K562 (cell line): ENCODE results near the gene TLR8. TPM values are rescaled to one million over a fixed set of nuclear protein-coding genes. Genes with fewer than 3 reads are reported as not detected.

Source experiments
- ARNT ChIP-seq, 2 experiments: fragments of 450-650 bp; IDR thresholded peaks; 2 replicates each; pipeline ENCODE4 v1.6.1; 2016; ENCODE audit warnings: mild to moderate bottlenecking in 1 of 2
- CBFB ChIP-seq: sonication (generic); formaldehyde crosslinking; IDR thresholded peaks from 2 replicates; pipeline ENCODE4 v1.4.0; 2020; ENCODE audit warnings: mild to moderate bottlenecking, missing genetic modification reagents
- CBX3 ChIP-seq, 2 experiments: IDR thresholded peaks; 1 replicate in 1 of 2; 2 replicates in 1 of 2; pipeline ENCODE4 v1.6.1; 2012; ENCODE audit warnings: inconsistent platforms in 2 of 2, low read length in 2 of 2, borderline replicate concordance in 1 of 2, control low read depth in 1 of 2
- ELF1 ChIP-seq: fragments of 200-800 bp; sonication (Bioruptor generic); IDR thresholded peaks from 2 replicates; pipeline ENCODE4 v1.6.1; 2016; ENCODE audit warnings: missing genetic modification characterization, missing compliant biosample characterization
- L3MBTL2 ChIP-seq: fragments of 450-650 bp; IDR thresholded peaks from 2 replicates; pipeline ENCODE4 v1.6.1; 2016; ENCODE audit warnings: mild to moderate bottlenecking, moderate library complexity
- RBM39 ChIP-seq: fragments of 200-400 bp; formaldehyde crosslinking; optimal IDR thresholded peaks from 2 replicates; pipeline ENCODE3; 2018; ENCODE audit warnings: low read depth, low read length
- SOX6 ChIP-seq: fragments of 450-650 bp; IDR thresholded peaks from 2 replicates; pipeline ENCODE4 v1.6.1; 2014; ENCODE audit warnings: mild to moderate bottlenecking
- SP1 ChIP-seq: sonication (generic); formaldehyde crosslinking; IDR thresholded peaks from 2 replicates; pipeline ENCODE4 v1.8.1; 2022; ENCODE audit warnings: mild to moderate bottlenecking, missing genetic modification reagents
- SREBF2 ChIP-seq: sonication (generic); formaldehyde crosslinking; IDR thresholded peaks from 2 replicates; pipeline ENCODE4 v1.4.0; 2020; ENCODE audit warnings: mild to moderate bottlenecking, missing genetic modification reagents
- STAG1 ChIP-seq: sonication (generic); formaldehyde crosslinking; IDR thresholded peaks from 2 replicates; pipeline ENCODE4 v1.5.0; 2020; ENCODE audit warnings: missing genetic modification reagents, borderline replicate concordance
- TRIM28 ChIP-seq: fragments of 450-650 bp; IDR thresholded peaks from 2 replicates; pipeline ENCODE4 v1.6.1; 2017
- ZNF76 ChIP-seq: fragments of 250-450 bp; sonication (Bioruptor Pico); IDR thresholded peaks from 2 replicates; pipeline ENCODE4 v1.4.0; 2020; ENCODE audit warnings: mild to moderate bottlenecking, moderate library complexity, borderline replicate concordance
- polyA plus RNA-seq, 8 experiments: library from polyadenylated mRNA; depleted of rRNA in 4 of 8; stranded (reverse) in 5 of 8; unstranded in 3 of 8; fragments of >200 nt; fragmentation: Nextera tagmentation in 2 of 8; fragmentation: Illumina TruSeq in 1 of 8; extraction: Ambion mirVana in 2 of 8; extraction: Trizol in 1 of 8; gene quantifications; 2 replicates each; pipeline versions ENCODE4 v1.2.1 to v1.2.3, GENCODE V29; 2011 to 2014; ENCODE audit warnings: inconsistent platforms in 1 of 8, missing spikeins in 1 of 8
- total RNA-seq, 7 experiments: library from RNA; depleted of rRNA in 6 of 7; stranded (reverse); fragments of >200 nt in 6 of 7; fragmentation: Illumina TruSeq in 2 of 7; extraction: Trizol in 2 of 7; gene quantifications; 2 replicates each; pipeline versions ENCODE4 v1.2.1 to v1.2.3, GENCODE V29; 2011 to 2021; ENCODE audit warnings: low replicate concordance in 1 of 7
- TF ChIP-seq, protein P1 (sequence below): fragments of 450-650 bp; IDR thresholded peaks from 2 replicates; pipeline ENCODE4 v1.7.0; 2016; ENCODE audit warnings: borderline replicate concordance
- TF ChIP-seq, protein P2 (sequence below), 2 experiments: fragments of 450-650 bp; IDR thresholded peaks; 2 replicates each; pipeline ENCODE4 v1.6.1; 2018; ENCODE audit warnings: mild to moderate bottlenecking in 2 of 2, low read depth in 1 of 2; ENCODE audit not compliant: partially characterized antibody in 2 of 2
- TF ChIP-seq, protein P3 (sequence below): IDR thresholded peaks from 2 replicates; pipeline ENCODE4 v1.6.1; 2014; ENCODE audit warnings: antibody characterized with exemption
- TF ChIP-seq, protein P4 (sequence below): fragments of 250-450 bp; sonication (Bioruptor Pico); IDR thresholded peaks from 2 replicates; pipeline ENCODE4 v1.8.0; 2022; ENCODE audit warnings: inconsistent platforms, mild to moderate bottlenecking, moderate library complexity, borderline replicate concordance
- TF ChIP-seq, protein P5 (sequence below), 2 experiments: fragments of 450-650 bp in 1 of 2; sonication (generic) in 1 of 2; formaldehyde crosslinking in 1 of 2; IDR thresholded peaks in 1 of 2; conservative IDR thresholded peaks in 1 of 2; 2 replicates each; pipeline versions ENCODE4 v1.6.1 to v1.8.1; 2016 to 2023; ENCODE audit warnings: mild to moderate bottlenecking in 2 of 2, moderate library complexity in 2 of 2, inconsistent platforms in 1 of 2, missing genetic modification reagents in 1 of 2

The TLR8 gene
- total and polyA plus RNA-seq, 9 of the 15 experiments (the other 6 are each of a cell fraction or from before 2014, with no cell fraction given) = not detected

DNA sequence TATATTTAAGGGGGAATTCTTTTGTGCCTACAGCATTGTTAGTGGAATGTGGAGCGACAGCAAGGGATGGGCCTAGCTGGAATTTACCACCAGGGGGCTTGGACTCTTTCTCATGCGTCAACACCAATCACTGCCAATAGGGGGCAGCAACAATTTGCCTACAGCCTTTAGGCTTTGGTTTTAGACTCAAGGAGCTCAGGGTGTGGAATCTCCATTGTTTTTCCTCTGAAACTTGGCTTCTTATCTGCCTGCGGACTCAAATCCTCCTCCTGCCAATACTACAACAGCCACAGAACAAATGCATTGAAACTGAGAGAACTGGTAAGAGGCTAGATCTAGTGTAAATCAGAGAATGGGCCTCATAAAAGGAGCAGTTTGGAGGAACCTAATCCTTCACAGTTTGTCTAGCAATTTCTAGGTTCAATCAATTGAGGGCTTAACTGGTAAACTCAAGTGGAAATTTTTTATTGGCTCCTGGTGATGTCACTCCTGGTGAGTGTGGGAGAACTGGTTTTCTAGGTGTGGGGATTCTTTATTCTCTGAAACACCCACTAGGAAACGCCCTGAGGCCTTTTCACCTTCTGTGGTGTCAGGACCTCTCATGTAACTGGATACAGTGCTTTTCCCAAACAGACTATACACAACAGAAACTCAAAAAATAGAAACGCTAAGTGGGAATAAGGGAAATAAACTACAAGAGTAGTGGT is 40.6 kb downstream of the TLR8 start (continued):
- TF ChIP-seq, protein P1, sequence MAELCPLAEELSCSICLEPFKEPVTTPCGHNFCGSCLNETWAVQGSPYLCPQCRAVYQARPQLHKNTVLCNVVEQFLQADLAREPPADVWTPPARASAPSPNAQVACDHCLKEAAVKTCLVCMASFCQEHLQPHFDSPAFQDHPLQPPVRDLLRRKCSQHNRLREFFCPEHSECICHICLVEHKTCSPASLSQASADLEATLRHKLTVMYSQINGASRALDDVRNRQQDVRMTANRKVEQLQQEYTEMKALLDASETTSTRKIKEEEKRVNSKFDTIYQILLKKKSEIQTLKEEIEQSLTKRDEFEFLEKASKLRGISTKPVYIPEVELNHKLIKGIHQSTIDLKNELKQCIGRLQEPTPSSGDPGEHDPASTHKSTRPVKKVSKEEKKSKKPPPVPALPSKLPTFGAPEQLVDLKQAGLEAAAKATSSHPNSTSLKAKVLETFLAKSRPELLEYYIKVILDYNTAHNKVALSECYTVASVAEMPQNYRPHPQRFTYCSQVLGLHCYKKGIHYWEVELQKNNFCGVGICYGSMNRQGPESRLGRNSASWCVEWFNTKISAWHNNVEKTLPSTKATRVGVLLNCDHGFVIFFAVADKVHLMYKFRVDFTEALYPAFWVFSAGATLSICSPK = no peak
- TF ChIP-seq SOX6 = peak; percentile 70
- TF ChIP-seq, protein P2, sequence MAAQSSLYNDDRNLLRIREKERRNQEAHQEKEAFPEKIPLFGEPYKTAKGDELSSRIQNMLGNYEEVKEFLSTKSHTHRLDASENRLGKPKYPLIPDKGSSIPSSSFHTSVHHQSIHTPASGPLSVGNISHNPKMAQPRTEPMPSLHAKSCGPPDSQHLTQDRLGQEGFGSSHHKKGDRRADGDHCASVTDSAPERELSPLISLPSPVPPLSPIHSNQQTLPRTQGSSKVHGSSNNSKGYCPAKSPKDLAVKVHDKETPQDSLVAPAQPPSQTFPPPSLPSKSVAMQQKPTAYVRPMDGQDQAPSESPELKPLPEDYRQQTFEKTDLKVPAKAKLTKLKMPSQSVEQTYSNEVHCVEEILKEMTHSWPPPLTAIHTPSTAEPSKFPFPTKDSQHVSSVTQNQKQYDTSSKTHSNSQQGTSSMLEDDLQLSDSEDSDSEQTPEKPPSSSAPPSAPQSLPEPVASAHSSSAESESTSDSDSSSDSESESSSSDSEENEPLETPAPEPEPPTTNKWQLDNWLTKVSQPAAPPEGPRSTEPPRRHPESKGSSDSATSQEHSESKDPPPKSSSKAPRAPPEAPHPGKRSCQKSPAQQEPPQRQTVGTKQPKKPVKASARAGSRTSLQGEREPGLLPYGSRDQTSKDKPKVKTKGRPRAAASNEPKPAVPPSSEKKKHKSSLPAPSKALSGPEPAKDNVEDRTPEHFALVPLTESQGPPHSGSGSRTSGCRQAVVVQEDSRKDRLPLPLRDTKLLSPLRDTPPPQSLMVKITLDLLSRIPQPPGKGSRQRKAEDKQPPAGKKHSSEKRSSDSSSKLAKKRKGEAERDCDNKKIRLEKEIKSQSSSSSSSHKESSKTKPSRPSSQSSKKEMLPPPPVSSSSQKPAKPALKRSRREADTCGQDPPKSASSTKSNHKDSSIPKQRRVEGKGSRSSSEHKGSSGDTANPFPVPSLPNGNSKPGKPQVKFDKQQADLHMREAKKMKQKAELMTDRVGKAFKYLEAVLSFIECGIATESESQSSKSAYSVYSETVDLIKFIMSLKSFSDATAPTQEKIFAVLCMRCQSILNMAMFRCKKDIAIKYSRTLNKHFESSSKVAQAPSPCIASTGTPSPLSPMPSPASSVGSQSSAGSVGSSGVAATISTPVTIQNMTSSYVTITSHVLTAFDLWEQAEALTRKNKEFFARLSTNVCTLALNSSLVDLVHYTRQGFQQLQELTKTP (IDR thresholded peaks at IDR 0.05; ENCODE audit: low read depth in 1 of 2, partially characterized antibody in 2 of 2) = peak in 1 of 2 experiments; percentile 50
- TF ChIP-seq ARNT (IDR thresholded peaks at IDR 0.05) = peak in 1 of 2 experiments; percentile 45; a peak in 1 of 4 replicates
- peak; percentile 28; the same call in 1 of the 2 replicates for TF ChIP-seq STAG1 (CRISPR knock-in tag)
- no peak; the same call in 1 of the 2 replicates for TF ChIP-seq SP1
- TF ChIP-seq TRIM28 = no peak
- TF ChIP-seq SREBF2 = no peak
- peak; percentile 12; the same call in 1 of the 2 replicates for TF ChIP-seq L3MBTL2
- TF ChIP-seq, protein P3, sequence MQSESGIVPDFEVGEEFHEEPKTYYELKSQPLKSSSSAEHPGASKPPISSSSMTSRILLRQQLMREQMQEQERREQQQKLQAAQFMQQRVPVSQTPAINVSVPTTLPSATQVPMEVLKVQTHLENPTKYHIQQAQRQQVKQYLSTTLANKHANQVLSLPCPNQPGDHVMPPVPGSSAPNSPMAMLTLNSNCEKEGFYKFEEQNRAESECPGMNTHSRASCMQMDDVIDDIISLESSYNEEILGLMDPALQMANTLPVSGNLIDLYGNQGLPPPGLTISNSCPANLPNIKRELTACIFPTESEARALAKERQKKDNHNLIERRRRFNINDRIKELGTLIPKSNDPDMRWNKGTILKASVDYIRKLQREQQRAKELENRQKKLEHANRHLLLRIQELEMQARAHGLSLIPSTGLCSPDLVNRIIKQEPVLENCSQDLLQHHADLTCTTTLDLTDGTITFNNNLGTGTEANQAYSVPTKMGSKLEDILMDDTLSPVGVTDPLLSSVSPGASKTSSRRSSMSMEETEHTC = no peak
- TF ChIP-seq ZNF76 (CRISPR knock-in tag) = no peak
- TF ChIP-seq ELF1 (tag) = no peak
- TF ChIP-seq, protein P4, sequence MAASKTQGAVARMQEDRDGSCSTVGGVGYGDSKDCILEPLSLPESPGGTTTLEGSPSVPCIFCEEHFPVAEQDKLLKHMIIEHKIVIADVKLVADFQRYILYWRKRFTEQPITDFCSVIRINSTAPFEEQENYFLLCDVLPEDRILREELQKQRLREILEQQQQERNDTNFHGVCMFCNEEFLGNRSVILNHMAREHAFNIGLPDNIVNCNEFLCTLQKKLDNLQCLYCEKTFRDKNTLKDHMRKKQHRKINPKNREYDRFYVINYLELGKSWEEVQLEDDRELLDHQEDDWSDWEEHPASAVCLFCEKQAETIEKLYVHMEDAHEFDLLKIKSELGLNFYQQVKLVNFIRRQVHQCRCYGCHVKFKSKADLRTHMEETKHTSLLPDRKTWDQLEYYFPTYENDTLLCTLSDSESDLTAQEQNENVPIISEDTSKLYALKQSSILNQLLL (CRISPR knock-in tag) = no peak
- no peak for TF ChIP-seq RBM39
- 0 out of 3 replicates have a peak, but pooled peaks of 1 of the 2 experiments have one; percentile 46 for TF ChIP-seq CBX3 (IDR thresholded peaks at IDR 0.05; ENCODE audit: borderline replicate concordance in 1 of 2, low read length in 2 of 2)
- no peak for TF ChIP-seq CBFB
- TF ChIP-seq, protein P5, sequence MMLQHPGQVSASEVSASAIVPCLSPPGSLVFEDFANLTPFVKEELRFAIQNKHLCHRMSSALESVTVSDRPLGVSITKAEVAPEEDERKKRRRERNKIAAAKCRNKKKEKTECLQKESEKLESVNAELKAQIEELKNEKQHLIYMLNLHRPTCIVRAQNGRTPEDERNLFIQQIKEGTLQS (IDR thresholded peaks at IDR 0.05) = peak; percentile 47; the same call in 1 of the 2 replicates
- TF ChIP-seq, protein P5 (CRISPR knock-in tag; conservative IDR thresholded peaks at IDR 0.05) = no peak
